ENCODE measurements around the gene SLC2A11.

SLC2A11 gene
- 9.9 to 19.0 reads per million in 2 donors for total RNA-seq

GRCh38 chr22:23857606-23858483 lies at the start of gene SLC2A11:
TSS of gene SLC2A11 (plus strand) at chr22:23857875. CDS start at chr22:23858000, 125 bp downstream.
- peak; percentile 82 for DNase-seq

DNA sequence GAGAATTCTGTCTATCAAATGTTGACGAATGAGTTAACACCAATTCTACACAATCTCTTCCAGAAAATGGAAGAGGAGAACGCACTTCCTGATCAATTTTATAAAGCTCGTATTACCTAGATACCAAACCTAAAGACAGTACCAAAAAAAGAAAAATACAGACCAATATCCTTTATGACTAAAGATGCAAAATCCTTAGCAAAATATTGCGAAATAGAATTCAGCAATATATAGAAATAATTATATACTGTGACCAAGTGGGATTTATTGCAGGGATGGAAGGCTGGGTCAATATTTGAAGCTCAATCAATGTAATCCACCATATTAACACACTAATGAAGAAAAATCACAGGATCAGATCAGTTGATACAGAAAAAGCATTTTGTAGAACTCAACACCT lies 45.3 kb upstream of the SLC2A11 start:
- no peak for DNase-seq

DNA sequence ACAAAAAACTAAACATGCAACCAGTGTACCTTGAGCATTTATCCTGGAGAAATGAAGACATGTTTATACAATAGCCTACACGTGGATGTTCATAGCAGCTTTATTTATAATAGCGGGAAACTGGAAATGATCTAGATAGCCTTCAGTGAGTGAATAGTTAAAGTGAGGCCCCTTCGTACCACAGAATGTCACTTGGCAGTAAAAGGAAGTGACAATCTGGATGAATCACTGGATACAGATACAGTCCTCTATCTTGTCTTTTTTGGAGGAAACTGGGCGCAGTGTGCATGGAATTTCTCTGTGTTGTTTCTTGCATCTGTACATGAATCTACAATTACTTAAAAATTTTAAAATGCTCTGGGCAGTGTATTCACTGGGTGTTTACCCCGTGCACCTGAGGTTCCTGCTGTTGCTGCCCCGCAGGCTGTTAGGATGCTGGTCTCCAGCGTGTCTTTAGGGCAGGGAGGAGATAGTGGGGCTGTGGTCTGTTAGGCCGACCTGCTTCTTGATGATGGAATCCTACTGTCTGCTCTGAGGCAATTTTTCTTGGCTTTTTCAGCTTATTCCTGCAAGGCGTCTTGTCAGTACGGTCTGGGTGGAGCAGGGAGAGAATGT lies 42.0 kb upstream of the SLC2A11 start:
- DNase-seq, result no peak

DNA sequence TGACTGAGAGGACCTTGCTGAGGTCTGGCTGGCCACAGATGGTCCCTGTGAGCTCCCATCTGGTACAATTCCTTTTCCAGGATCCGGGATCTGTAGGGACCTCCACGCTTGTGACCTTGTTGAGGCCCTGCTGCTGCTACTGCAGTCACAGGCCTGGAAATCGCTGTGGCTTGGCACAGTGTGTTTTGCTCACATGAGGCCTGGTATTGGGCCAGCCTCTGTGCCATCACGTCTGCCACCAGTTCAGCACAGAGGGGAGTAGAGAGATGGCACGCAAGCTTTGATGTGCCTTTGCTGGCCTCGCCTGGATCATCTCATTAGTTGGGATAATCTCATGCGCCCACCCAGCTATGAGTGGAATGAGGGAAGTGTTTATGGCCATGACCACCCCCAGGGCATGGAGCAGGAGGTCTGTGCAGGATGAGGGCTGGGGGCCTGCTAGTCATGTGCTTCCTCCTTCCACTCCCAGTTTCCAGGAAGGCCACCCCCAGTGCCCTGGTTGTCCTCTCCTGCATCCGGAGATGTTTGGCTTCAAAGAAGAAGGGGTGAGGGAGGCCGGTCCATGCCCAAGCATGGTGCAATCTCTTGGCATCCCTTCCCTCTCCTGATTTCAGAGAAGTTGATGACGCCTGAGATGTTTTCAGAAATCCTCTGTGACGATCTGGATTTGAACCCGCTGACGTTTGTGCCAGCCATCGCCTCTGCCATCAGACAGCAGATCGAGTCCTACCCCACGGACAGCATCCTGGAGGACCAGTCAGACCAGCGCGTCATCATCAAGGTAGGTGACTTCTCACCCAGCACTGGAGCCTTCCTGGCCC lies 41.3 kb upstream of the SLC2A11 start:
- no peak for DNase-seq

DNA sequence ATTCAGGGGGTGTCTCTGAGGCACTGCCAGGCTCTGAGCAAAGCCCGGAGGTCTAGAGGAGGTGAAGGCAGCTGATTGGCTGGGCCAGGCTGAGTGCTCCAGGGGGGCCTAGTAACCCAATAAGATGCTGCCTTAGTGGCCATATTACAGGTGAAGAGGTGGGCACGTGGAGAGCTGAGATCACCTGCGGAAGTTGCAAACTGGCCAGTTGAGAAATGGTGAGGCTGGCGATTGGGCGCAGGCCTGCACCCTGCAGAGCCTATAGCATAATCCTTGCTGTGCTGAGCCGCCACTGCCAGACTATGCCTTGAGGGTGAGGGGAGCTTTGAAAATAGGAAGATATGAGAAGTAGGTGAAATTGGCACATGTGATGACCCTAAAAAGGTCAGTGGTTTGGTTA lies 40.5 kb upstream of the SLC2A11 start:
- no peak for DNase-seq

- no peak for DNase-seq
Observed at GRCh38 chr22:23818541-23818940, 39.1 kb upstream of the SLC2A11 start.

GRCh38 chr22:23820748-23821211 lies 36.9 kb upstream of the SLC2A11 start:
- DNase-seq, result no peak

- DNase-seq, result no peak
Observed at GRCh38 chr22:23822101-23822671, 35.5 kb upstream of the SLC2A11 start.

DNA sequence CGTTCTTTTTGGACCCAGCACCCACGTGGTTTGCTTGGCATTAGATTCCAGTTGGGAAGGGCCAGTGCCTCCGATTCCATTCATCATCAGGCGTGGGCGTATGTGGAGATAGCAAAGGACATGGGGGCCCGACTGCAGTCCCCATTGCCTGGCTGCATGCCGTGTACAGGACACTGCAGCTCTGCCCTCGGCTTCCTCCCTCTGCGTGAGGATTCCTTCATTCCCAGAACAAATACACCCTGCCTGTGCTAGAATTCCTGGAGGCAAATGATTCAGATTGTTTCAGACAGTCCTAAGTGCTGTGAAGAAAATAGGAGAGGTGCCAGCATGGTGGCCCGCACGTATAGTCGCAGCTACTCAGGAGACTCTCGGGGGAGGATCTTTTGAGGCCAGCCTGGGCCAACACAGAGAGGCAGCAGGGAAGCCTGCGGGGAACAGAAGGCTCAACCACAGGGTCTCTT lies 34.3 kb upstream of the SLC2A11 start:
- no peak for DNase-seq

DNA sequence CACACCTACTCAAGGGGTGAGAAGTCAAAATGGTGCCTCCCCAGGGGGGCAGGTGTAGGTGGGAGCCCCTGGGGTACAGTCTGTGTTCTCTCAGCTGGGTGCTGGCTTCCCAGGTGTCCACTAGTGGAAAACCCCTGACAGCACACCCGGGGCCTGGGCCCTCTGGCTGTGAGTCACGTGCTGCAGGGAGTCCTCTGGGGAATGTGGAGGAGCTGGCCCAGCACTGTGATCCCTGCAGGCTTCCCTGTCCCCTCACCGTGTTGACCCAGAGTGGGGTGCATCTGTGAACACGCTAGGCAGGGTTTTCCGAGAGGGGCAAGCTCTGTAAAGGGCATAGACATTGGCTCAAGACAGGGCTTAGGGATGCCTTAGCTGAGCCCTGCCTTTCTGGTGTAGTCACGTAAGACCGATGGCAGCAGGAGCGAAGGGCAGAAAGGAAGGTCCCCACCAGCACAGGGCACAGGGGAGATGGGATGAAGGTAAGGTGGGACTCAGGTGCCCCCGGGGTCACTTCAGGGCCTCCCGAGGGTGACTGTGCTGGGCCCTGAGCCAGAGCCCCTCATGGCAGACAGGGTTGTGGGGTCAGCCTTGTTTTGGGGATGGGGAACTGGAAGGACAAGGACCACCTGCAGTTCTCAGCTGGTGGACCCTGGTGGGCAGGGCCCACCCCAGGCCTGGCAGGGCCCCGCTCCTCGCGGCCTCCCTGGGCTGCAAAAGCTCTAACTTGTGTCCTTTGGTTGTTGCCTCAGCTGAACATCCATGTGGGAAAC lies 33.0 kb upstream of the SLC2A11 start:
- DNase-seq, result no peak

DNA sequence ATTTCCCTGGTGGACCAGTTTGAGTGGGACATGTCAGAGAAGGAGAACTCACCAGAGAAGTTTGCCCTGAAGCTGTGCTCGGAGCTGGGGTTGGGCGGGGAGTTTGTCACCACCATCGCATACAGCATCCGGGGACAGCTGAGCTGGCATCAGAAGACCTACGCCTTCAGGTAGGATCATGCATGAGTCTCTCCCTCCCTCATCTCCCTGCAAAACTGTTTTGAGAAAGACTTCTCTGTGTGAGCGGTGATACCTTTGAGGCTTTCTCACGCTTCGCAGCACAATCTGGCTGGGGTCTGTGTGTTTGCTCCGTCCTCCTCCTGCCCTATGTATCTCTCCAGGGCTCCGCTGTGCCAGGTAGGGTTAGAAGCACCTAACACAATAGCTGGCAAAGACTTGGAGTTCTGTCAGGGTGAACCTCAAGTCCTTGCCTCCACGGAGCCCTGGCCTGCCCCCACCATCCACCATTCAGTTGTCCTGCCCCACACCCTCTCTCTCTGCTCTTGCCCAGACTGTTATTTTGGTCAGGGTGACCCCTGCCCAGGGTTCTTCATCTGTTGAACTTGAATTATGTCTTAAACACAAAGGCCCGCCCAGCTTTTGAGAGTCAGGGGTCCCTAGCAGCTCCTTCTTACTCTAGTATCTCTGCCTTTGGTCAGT lies 32.3 kb upstream of the SLC2A11 start:
- DNase-seq, result no peak

- DNase-seq, result no peak
Observed at GRCh38 chr22:23826510-23827350, 30.9 kb upstream of the SLC2A11 start.

GRCh38 chr22:23827351-23827995 lies 30.2 kb upstream of the SLC2A11 start:
- DNase-seq, result no peak

GRCh38 chr22:23828800-23829680 lies 28.6 kb upstream of the SLC2A11 start:
- DNase-seq, result no peak

- DNase-seq, result no peak
Observed at GRCh38 chr22:23829845-23830372, 27.8 kb upstream of the SLC2A11 start.

DNA sequence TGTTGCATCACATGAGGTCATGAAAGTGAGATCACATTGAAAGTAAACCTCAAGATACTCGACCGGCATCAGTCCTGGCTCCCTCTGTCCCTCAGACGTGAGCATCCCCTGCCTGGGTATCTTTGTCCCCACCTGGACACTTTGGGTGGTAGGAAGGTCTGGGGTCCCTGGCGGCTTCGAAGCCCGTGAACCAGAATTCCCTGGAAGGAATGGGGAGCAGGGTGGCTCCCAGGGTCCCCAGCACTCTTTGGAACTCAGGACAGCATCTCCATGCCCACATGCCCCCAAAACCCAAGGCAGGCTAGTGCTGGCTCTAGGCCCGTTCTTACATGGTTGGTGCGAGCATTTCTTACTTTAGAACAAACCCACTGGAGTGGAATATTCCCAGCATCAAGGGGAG lies 26.4 kb upstream of the SLC2A11 start:
- DNase-seq, result no peak

DNA sequence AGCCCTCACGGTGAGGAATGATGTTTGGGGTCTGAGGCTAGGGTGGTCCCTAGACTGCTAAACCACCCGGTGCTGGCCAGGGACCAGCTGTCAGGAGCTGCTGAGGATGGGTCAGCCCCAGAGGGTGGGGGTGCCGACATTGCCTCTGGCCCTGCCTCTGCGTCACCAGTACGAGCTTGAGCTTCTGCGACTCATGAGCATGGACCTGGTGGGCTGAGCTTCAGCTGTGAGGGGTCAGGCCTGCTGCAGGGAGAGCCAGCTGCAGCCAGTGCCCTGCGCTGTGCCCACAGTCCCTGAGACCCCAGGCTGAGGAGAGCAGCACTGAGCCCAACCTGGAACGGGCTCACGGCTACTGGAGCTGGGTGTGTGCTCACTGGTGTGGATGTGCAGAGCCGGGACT lies 25.9 kb upstream of the SLC2A11 start:
- no peak for DNase-seq

DNA sequence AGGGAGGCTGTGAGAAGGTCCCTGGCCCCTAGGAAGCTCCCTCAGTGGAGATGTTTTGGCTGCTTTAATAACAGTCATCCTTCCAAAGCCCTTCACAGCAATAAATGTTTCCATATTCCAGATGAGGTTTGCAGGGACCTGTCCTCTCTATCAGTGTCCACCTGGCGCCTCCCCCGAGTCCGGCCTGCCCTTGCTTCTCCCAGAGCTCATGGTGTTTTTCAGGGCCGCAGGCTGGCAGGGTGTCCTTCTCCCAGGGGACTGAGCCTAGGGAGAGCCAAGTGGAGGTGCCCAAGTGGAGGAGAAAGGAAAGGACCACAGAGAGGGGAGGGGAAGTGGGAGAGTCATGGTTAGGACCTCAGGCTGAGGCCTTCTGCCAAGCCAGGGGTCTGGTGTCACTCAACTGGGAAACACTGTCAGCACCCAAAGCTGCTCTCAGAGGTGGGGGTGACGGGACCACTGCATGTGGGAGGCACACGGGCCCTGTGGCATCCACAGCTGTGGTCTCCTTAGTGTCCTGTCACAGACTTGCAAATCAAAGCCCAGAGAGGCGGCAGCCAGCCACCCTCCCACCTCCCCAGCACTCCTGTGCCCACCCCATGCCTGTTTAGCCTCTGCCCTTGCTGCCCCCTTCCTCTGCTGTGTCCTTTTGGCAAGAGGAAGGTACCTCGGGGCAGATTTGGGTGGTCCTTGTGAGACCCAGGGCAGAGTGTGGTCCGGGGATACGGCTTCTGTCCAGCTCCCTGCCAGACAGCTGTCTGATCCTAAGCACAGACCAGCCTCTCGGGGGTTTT lies 25.3 kb upstream of the SLC2A11 start:
- no peak for DNase-seq
